Body of pancreas (tissue), 4 donors: ENCODE measurements around the gene ZFP57. TPM values are rescaled to one million over a fixed set of nuclear protein-coding genes. Genes with fewer than 3 reads are reported as not detected.
A peak's percentile ranks its signal among the peaks of the same experiment; 100 is the strongest.

Source experiments
- ATAC-seq: fragments of 150-250 bp; one replicate; pipeline ENCODE4 v1.9.1; 2016
- DNase-seq, 4 donors: peaks; one replicate each; pipeline ENCODE4 v3.0.0-alpha.2; 2019
- H3K27ac ChIP-seq, 4 donors: fragments of 200-600 bp; sonication (generic); 1 replicate in 3 of 4; 2 replicates in 1 of 4; pipeline versions ENCODE4 v1.5.1 to v1.6.1; 2016 to 2019; ENCODE audit warnings: mild to moderate bottlenecking in 1 of 4, mixed read lengths in 1 of 4, moderate library complexity in 1 of 4
- H3K27me3 ChIP-seq, 2 donors: fragments of 200-600 bp; sonication (generic); one replicate each; pipeline ENCODE4 v1.6.0; 2016; ENCODE audit warnings: mild to moderate bottlenecking in 1 of 2
- H3K36me3 ChIP-seq, 2 donors: fragments of 200-600 bp; sonication (generic); replicated peaks in 1 of 2; 2 replicates each; pipeline ENCODE4 v1.5.1; 2016; ENCODE audit warnings: low read depth in 2 of 2; ENCODE audit not compliant: insufficient read depth in 1 of 2
- H3K4me1 ChIP-seq: fragments of 200-600 bp; sonication (generic); one replicate; pipeline ENCODE4 v1.6.0; 2016
- H3K4me3 ChIP-seq, 2 donors: fragments of 200-600 bp; sonication (generic); 1 replicate in 1 of 2; 2 replicates in 1 of 2; pipeline ENCODE4 v1.5.1; 2016 to 2019
- H3K9me3 ChIP-seq, 3 donors: fragments of 200-600 bp; sonication (generic); 1 replicate in 2 of 3; 2 replicates in 1 of 3; pipeline ENCODE4 v1.5.1; 2016
- POLR2A ChIP-seq, 3 donors: fragments of 450-650 bp; IDR thresholded peaks; one replicate each; pipeline ENCODE4 v1.6.1; 2016; ENCODE audit warnings: antibody characterized with exemption in 3 of 3, mild to moderate bottlenecking in 2 of 3
- WGBS, 2 donors: methylation state at CpG; one replicate each; pipeline ENCODE4 v1.1.5; 2017; 5-methylcytosine and 5-hydroxymethylcytosine counted together
- intact Hi-C: fragments of 100-400 bp; cut with DNase I; formaldehyde crosslinking; loops from one replicate; pipeline ENCODE4 v1.15.1; 2023
- total RNA-seq, 2 donors: library from RNA; depleted of rRNA; stranded (reverse); fragments of >200 nt; gene quantifications; one replicate each; pipeline ENCODE4 v1.1.0, GENCODE V29; 2016
- TF ChIP-seq, protein P1 (sequence below), 7 experiments: fragments of 450-650 bp in 4 of 7; fragments of 200-600 bp in 3 of 7; sonication (generic) in 3 of 7; IDR thresholded peaks; one replicate each; pipeline ENCODE4 v1.5.1; 2016 to 2019; ENCODE audit warnings: antibody characterized with exemption in 7 of 7

Gene ZFP57
- total RNA-seq, 2 donors from 2014 or later: not detected

DNA sequence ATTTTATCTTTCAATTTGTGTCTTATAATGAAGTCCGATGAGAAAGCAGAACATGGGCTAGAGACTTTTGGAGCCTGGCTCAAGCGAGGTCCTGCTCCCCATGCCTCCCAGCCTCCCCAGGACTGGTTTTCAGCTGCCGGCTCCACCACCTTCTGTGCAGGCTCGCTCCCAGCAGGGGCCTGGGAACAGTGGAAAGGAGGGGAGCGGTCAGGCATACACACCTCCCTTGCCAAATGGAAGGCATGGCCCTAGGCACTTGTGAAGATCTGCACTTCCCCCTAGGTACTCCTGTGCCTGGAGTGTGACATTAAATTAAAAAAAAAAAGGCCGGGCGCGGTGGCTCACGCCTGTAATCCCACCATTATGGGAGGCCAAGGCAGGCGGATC lies 28.8 kb downstream of the ZFP57 start:
- intact Hi-C loops: no loop called here
- ATAC-seq (no peak), DNase-seq (no peak)
- Histone ChIP-seq H3K9me3 (no peaks in the 10 kb centered on the region), H3K27ac (no peak overlapping the region), H3K36me3 (no peaks in the 10 kb centered on the region), H3K4me1 (peaks cover 10% of the 10 kb centered on the region), H3K4me3 (no peak overlapping the region), H3K27me3 (peaks cover 0 to 7% of the 10 kb centered on the region in 2 donors)
- TF ChIP-seq POLR2A (IDR thresholded peaks at IDR 0.05): no peak
- TF ChIP-seq, protein P1, sequence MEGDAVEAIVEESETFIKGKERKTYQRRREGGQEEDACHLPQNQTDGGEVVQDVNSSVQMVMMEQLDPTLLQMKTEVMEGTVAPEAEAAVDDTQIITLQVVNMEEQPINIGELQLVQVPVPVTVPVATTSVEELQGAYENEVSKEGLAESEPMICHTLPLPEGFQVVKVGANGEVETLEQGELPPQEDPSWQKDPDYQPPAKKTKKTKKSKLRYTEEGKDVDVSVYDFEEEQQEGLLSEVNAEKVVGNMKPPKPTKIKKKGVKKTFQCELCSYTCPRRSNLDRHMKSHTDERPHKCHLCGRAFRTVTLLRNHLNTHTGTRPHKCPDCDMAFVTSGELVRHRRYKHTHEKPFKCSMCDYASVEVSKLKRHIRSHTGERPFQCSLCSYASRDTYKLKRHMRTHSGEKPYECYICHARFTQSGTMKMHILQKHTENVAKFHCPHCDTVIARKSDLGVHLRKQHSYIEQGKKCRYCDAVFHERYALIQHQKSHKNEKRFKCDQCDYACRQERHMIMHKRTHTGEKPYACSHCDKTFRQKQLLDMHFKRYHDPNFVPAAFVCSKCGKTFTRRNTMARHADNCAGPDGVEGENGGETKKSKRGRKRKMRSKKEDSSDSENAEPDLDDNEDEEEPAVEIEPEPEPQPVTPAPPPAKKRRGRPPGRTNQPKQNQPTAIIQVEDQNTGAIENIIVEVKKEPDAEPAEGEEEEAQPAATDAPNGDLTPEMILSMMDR (IDR thresholded peaks at IDR 0.05): no peak
- 76 to 78% methylated on average over 9 to 10 of the region's 10 CpGs for WGBS, 2 donors

DNA sequence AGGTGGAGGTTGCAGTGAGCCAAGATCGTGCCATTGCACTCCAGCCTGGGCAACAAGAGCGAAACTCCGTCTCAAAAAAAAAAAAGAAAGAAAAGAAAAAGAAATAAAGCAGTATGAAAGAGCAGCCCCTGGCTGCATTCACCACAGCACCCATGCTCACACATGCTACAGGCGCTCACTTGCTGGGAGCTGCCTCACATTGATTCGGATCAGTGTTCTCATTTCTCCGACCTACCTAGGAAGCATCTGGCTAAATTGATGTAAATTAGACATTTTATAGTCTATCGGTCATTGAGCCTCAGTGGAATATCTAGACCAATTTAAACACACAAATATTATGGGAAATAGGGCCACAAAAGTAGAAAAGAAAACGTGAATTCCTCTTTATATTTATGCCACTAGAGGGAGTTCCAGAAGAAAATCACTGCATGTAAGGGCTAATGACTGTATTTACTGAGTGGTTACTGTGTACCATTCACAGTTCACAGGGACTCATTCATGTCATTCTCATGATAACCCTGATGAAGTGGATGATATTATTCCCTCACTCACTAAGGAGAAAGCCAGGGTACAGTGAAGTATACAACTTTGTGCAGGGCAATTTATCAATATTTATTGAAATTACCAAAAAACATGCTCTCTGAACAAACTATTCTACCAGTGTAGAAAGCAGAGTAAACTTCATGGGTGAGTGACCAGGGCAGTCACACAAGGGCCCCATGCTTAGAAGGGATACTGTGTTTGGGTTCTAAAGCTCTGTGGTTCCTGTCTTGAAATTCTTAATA lies 29.3 kb downstream of the ZFP57 start:
- WGBS, 2 donors: 54 to 58% methylated on average over 8 of the region's 8 CpGs
- Histone ChIP-seq H3K4me1 (peaks cover 10% of the 10 kb centered on the region), H3K36me3 (no peaks in the 10 kb centered on the region), H3K4me3 (no peak overlapping the region), H3K9me3 (no peaks in the 10 kb centered on the region), H3K27me3 (peaks cover 0 to 7% of the 10 kb centered on the region in 2 donors), H3K27ac (no peak overlapping the region)
- intact Hi-C loops: no loop called here
- ATAC-seq: no peak
- no peak for DNase-seq
- TF ChIP-seq POLR2A (IDR thresholded peaks at IDR 0.05): no peak
- TF ChIP-seq, protein P1 (IDR thresholded peaks at IDR 0.05): peak; percentile 36 to 56 (median 51)

DNA sequence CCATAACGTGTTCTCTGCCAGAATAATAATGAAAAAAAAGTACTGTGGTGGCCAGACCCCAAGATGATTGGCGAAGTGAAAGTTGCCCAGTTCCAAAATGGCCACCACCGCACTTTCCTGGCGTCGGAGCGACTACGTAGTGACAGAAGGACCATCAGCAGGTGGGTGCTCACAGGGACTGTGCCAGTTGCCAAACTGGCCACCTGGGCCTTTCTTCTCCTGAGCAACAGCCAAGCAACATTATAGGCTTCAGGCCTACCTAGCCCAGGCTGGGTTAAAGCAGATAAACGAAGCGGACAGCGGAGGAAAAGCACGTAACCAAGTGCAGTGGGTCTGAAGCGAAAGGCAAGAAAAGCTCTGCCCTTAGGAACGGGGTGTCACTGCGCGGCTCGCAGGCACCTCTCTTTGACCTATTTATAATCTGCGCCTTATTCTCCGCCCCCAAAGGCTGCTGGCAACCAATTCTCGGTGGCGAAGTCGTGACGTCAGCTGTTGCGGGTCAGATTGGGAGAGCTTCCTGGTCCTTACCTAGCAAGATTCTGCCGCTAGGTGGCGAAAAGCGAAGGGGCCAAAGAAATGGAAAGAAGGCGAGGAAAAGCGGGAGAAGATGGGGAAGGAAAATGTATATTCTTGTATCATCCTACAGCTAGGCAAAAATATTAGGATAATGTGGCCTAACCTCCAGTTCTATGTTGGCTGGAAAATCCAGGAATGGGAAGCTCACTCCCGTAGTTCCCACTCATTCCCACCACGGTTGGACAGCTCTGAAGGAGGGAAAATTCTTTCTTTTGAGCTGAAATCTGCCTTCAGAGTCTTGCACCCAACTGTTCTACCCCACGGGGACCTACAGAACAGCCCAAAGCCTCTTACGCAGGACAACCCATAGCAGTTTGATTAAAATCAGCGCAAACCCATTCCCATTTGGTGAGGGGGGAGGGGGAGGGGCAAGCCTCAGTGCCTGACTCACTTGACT lies 31.0 kb downstream of the ZFP57 start:
- H3K4me3 ChIP-seq: peak overlapping the region; percentile 9 to 28
- WGBS, 2 donors: 3 to 5% methylated on average over 31 to 33 of the region's 33 CpGs

DNA sequence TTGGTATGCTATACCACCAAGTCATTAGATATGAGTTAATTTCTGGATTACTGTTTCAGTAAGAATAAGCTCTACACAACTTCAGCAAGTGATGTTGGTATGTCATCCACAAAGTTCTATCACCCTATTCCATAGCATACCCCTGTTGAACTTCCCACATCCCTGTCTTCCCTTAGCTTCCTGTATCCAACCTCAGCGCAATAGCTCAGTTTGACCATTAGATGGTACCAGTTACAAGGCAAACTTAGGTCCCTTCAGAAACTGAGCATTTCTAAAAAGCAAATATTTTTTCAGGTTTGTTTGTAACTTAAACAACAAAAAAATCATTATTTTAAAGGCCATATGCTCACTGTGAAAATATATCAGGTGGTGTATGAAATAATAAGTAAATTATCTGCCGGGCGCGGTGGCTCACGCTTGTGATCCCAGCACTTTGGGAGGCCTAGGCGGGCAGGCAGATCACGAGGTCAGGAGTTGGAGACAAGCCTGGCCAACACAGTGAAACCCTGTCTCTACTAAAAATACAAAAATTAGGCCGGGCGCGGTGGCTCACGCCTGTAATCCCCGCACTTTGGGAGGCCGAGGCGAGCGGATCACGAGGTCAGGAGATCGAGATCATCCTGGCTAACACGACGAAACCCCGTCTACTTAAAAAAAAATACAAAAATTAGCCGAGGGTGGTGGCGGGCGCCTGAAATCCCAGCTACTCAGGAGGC lies 32.9 kb downstream of the ZFP57 start:
- no peaks in the 10 kb centered on the region for H3K27me3 ChIP-seq
- no peaks in the 10 kb centered on the region for H3K9me3 ChIP-seq
- DNase-seq: peak in 1 of 4 donors; percentile 13
- no peak overlapping the region for H3K27ac ChIP-seq
- intact Hi-C loops: no loop called here
- ATAC-seq: no peak
- H3K4me3 ChIP-seq: no peak overlapping the region
- TF ChIP-seq POLR2A (IDR thresholded peaks at IDR 0.05): no peak
- TF ChIP-seq, protein P1 (IDR thresholded peaks at IDR 0.05): peak in 6 of 7 experiments; percentile 19 to 45 (median 39)
- peaks cover 10% of the 10 kb centered on the region for H3K4me1 ChIP-seq
- no peaks in the 10 kb centered on the region for H3K36me3 ChIP-seq
- WGBS, 2 donors: 89 to 90% methylated on average over 23 of the region's 23 CpGs

More for the DNA sequence above, 31.0 kb downstream of the ZFP57 start:
- Histone ChIP-seq H3K36me3 (no peaks in the 10 kb centered on the region), H3K27me3 (peaks cover 0 to 7% of the 10 kb centered on the region in 2 donors), H3K4me1 (peaks cover 10% of the 10 kb centered on the region), H3K27ac (peak overlapping the region; percentile 90 to 99 (median 96)), H3K9me3 (no peaks in the 10 kb centered on the region)
- peak; percentile 98 to 99 (median 99) for DNase-seq
- TF ChIP-seq, protein P1 (IDR thresholded peaks at IDR 0.05): peak; percentile 89 to 99 (median 97)
- TF ChIP-seq POLR2A (IDR thresholded peaks at IDR 0.05): peak; percentile 86 to 97 (median 95)
- intact Hi-C loops: no loop called here
- peak; percentile 98 for ATAC-seq
